GM23338 (cell line): ENCODE results near the gene UGCG. TPM values are rescaled to one million over a fixed set of nuclear protein-coding genes. Genes with fewer than 3 reads are reported as not detected.

ENCODE experiments used
- ATAC-seq: fragments of 200-7000 bp; cut with Tn5 transposase; 3 replicates; pipeline ENCODE4 v1.9.1; 2020
- DNase-seq: peaks from one replicate; pipeline ENCODE4 v3.0.0-alpha.2; 2015; ENCODE audit warnings: low spot score
- H2AFZ ChIP-seq: fragments of 200-600 bp; sonication (generic); 2 replicates; pipeline ENCODE4 v1.8.0; 2016; ENCODE audit warnings: antibody characterized with exemption, mild to moderate bottlenecking, moderate library complexity
- H3F3A ChIP-seq: fragments of 200-600 bp; sonication (generic); replicated peaks from 2 replicates; pipeline ENCODE4 v1.8.0; 2017; ENCODE audit warnings: antibody characterized with exemption, mixed run types, low read depth
- H3K27ac ChIP-seq: fragments of 200-600 bp; sonication (generic); 2 replicates; pipeline ENCODE4 v1.6.1; 2016; ENCODE audit warnings: low read depth
- H3K27me3 ChIP-seq: fragments of 200-600 bp; sonication (generic); 2 replicates; pipeline ENCODE4 v1.8.0; 2016; ENCODE audit warnings: mild to moderate bottlenecking, mixed run types, moderate library complexity; ENCODE audit not compliant: insufficient read depth
- H3K36me3 ChIP-seq: fragments of 200-600 bp; sonication (generic); 2 replicates; pipeline ENCODE4 v1.8.0; 2016; ENCODE audit warnings: mild to moderate bottlenecking; ENCODE audit not compliant: insufficient read depth
- H3K4me1 ChIP-seq: fragments of 200-600 bp; sonication (generic); 2 replicates; pipeline ENCODE4 v1.8.0; 2016; ENCODE audit warnings: mild to moderate bottlenecking, moderate library complexity; ENCODE audit not compliant: insufficient read depth
- H3K4me2 ChIP-seq: fragments of 200-600 bp; sonication (generic); 2 replicates; pipeline ENCODE4 v1.7.1; 2017; ENCODE audit warnings: mixed run types
- H3K4me3 ChIP-seq: fragments of 200-600 bp; sonication (generic); 2 replicates; pipeline ENCODE4 v1.6.1; 2016; ENCODE audit warnings: mixed run types
- H3K79me2 ChIP-seq: fragments of 200-600 bp; sonication (generic); replicated peaks from 2 replicates; pipeline ENCODE4 v1.8.0; 2017; ENCODE audit warnings: mild to moderate bottlenecking; ENCODE audit not compliant: insufficient read depth
- H3K9me2 ChIP-seq: fragments of 200-600 bp; sonication (generic); 2 replicates; pipeline ENCODE4 v1.8.0; 2017; ENCODE audit not compliant: insufficient read depth
- H4K20me1 ChIP-seq: fragments of 200-600 bp; sonication (generic); replicated peaks from 2 replicates; pipeline ENCODE4 v1.8.0; 2017; ENCODE audit warnings: mild to moderate bottlenecking; ENCODE audit not compliant: insufficient read depth
- H3K27ac Mint-ChIP-seq: 2 replicates; pipeline ENCODE4 v1.8.0; 2020; ENCODE audit warnings: inconsistent platforms, mild to moderate bottlenecking, moderate library complexity, mixed read lengths
- H3K27me3 Mint-ChIP-seq: 3 replicates; pipeline ENCODE4 v1.8.0; 2022; ENCODE audit warnings: low read depth, mild to moderate bottlenecking, moderate library complexity, mixed read lengths, inconsistent platforms; ENCODE audit not compliant: insufficient read depth, poor library complexity
- H3K36me3 Mint-ChIP-seq: 3 replicates; pipeline ENCODE4 v1.8.0; 2021; ENCODE audit warnings: low read depth, mild to moderate bottlenecking, inconsistent platforms, moderate library complexity, mixed read lengths
- H3K4me1 Mint-ChIP-seq: 3 replicates; pipeline ENCODE4 v1.8.0; 2020; ENCODE audit warnings: mild to moderate bottlenecking, inconsistent platforms, mixed read lengths
- H3K4me3 Mint-ChIP-seq: 3 replicates; pipeline ENCODE4 v1.8.0; 2021; ENCODE audit warnings: moderate library complexity, mild to moderate bottlenecking, inconsistent platforms, mixed read lengths
- H3K9me3 Mint-ChIP-seq: 3 replicates; pipeline ENCODE4 v1.8.0; 2020; ENCODE audit warnings: moderate library complexity, mild to moderate bottlenecking, inconsistent platforms, mixed read lengths
- CREB1 ChIP-seq: fragments of 250-450 bp; sonication (Bioruptor Pico); IDR thresholded peaks from 2 replicates; pipeline ENCODE4 v1.5.0; 2020; ENCODE audit warnings: low read depth, mild to moderate bottlenecking, moderate library complexity
- CTCF ChIP-seq, 2 experiments: fragments of 200-600 bp in 1 of 2; sonication (generic) in 1 of 2; conservative IDR thresholded peaks; 2 replicates each; pipeline versions ENCODE4 v1.5.1 to v1.6.1; 2016 to 2017; ENCODE audit warnings: antibody characterized with exemption in 2 of 2, low read depth in 2 of 2, mild to moderate bottlenecking in 2 of 2, moderate library complexity in 1 of 2
- ETS1 ChIP-seq: IDR thresholded peaks from 2 replicates; pipeline ENCODE4 v1.6.1; 2016; ENCODE audit warnings: antibody characterized with exemption
- EZH2 ChIP-seq: fragments of 200-600 bp; sonication (generic); IDR thresholded peaks from one replicate; pipeline ENCODE4 v1.8.0; 2017; ENCODE audit warnings: antibody characterized with exemption, mild to moderate bottlenecking, low read depth; ENCODE audit not compliant: unreplicated experiment
- EZH2phosphoT487 ChIP-seq: fragments of 200-600 bp; sonication (generic); IDR thresholded peaks from one replicate; pipeline ENCODE4 v1.8.1; 2018; ENCODE audit warnings: antibody characterized with exemption; ENCODE audit not compliant: unreplicated experiment
- JUNB ChIP-seq: IDR thresholded peaks from one replicate; pipeline ENCODE4 v1.6.1; 2016; ENCODE audit warnings: antibody characterized with exemption; ENCODE audit not compliant: unreplicated experiment
- NANOG ChIP-seq: IDR thresholded peaks from 2 replicates; pipeline ENCODE4 v1.6.1; 2016; ENCODE audit warnings: antibody characterized with exemption, borderline replicate concordance
- POLR2AphosphoS5 ChIP-seq: IDR thresholded peaks from 2 replicates; pipeline ENCODE4 v1.6.1; 2016; ENCODE audit warnings: antibody characterized with exemption, low read depth
- REST ChIP-seq: IDR thresholded peaks from one replicate; pipeline ENCODE4 v1.6.1; 2018; ENCODE audit warnings: antibody characterized with exemption; ENCODE audit not compliant: unreplicated experiment
- STAT1 ChIP-seq: IDR thresholded peaks from one replicate; pipeline ENCODE4 v1.6.1; 2016; ENCODE audit warnings: antibody characterized with exemption; ENCODE audit not compliant: unreplicated experiment
- ZNF114 ChIP-seq: fragments of 250-450 bp; sonication (Bioruptor Pico); IDR thresholded peaks from 2 replicates; pipeline ENCODE4 v1.5.0; 2020; ENCODE audit warnings: mild to moderate bottlenecking, moderate library complexity
- ZNF331 ChIP-seq: fragments of 250-450 bp; sonication (Bioruptor Pico); IDR thresholded peaks from 2 replicates; pipeline ENCODE4 v1.5.0; 2020; ENCODE audit warnings: low read depth, mild to moderate bottlenecking, moderate library complexity
- ZNF462 ChIP-seq: fragments of 250-450 bp; sonication (Bioruptor Pico); IDR thresholded peaks from 2 replicates; pipeline ENCODE4 v1.5.0; 2020; ENCODE audit warnings: mild to moderate bottlenecking, moderate library complexity
- polyA plus RNA-seq: library from polyadenylated mRNA; unstranded; fragments of >200 nt; fragmentation: Nextera tagmentation; extraction: Ambion mirVana; gene quantifications from 2 replicates; pipeline ENCODE4 v1.2.1, GENCODE V29; 2016
- total RNA-seq: library from RNA; depleted of rRNA; stranded (reverse); fragments of >200 nt; shearing (Covaris generic); gene quantifications from 2 replicates; pipeline ENCODE4 v1.2.3, GENCODE V29; 2014

UGCG gene
- total and polyA plus RNA-seq, 2 experiments from 2014 or later = 30.4 to 44.9 TPM

- no peak overlapping the region for H3K4me3 ChIP-seq
- H2AFZ ChIP-seq = peak overlapping the region; percentile 56
- TF ChIP-seq NANOG (no peak), ETS1 (no peak), POLR2AphosphoS5 (no peak), ZNF114 (CRISPR knock-in tag) (no peak), EZH2 (no peak), EZH2phosphoT487 (no peak), CREB1 (CRISPR knock-in tag) (no peak), CTCF (conservative IDR thresholded peaks at IDR 0.05; ENCODE audit: low read depth in 2 of 2) (no peak), ZNF331 (no peak), JUNB (no peak), ZNF462 (no peak), STAT1 (no peak), REST (no peak)
- ATAC-seq (peak; percentile 76), DNase-seq (no peak)
- H3K27me3 ChIP-seq = no peaks in the 10 kb centered on the region
- H3K27ac ChIP-seq = no peak overlapping the region
- no peaks in the 10 kb centered on the region for H3K9me3 Mint-ChIP-seq
- no peak overlapping the region for H3K27ac Mint-ChIP-seq
- no peaks in the 10 kb centered on the region for H3K36me3 Mint-ChIP-seq
- H3K27me3 Mint-ChIP-seq = peaks cover 5% of the 10 kb centered on the region
- H3F3A ChIP-seq = no peaks in the 10 kb centered on the region
- H3K4me1 ChIP-seq = no peaks in the 10 kb centered on the region
- no peaks in the 10 kb centered on the region for H3K79me2 ChIP-seq
- H3K4me2 ChIP-seq = no peak overlapping the region
- peaks cover 14% of the 10 kb centered on the region; the same call in 2 of the 3 replicates for H3K4me1 Mint-ChIP-seq
- no peaks in the 10 kb centered on the region for H3K36me3 ChIP-seq
- no peaks in the 10 kb centered on the region for H3K9me2 ChIP-seq
- H4K20me1 ChIP-seq = no peaks in the 10 kb centered on the region
- no peak overlapping the region for H3K4me3 Mint-ChIP-seq
These were observed 58.4 kb downstream of the UGCG start for GRCh38 chr9:111955048-111955447.
